Neural cell (in vitro differentiated cells): ENCODE data around the gene CLDN24. TPM values are rescaled to one million over a fixed set of nuclear protein-coding genes. Genes with fewer than 3 reads are reported as not detected.

Source experiments
- H2AFZ ChIP-seq: fragments of 200-600, 300-800 bp; sonication (generic), shearing (Covaris generic); 2 replicates; pipeline ENCODE4 v1.6.0; 2014; ENCODE audit warnings: low read depth, mild to moderate bottlenecking, antibody characterized with exemption, low read length, moderate library complexity
- H3F3A ChIP-seq: fragments of 200-600 bp; shearing (Covaris generic); 2 replicates; pipeline ENCODE4 v1.6.1; 2016; ENCODE audit warnings: mild to moderate bottlenecking, moderate library complexity, mixed read lengths, antibody characterized with exemption, low read length; ENCODE audit not compliant: insufficient read depth, poor library complexity, severe bottlenecking
- H3K27ac ChIP-seq: fragments of 200-600, 300-800 bp; sonication (generic), shearing (Covaris generic); 2 replicates; pipeline ENCODE4 v1.5.1; 2014; ENCODE audit warnings: mild to moderate bottlenecking, low read length, moderate library complexity
- H3K27me3 ChIP-seq: fragments of 300-800, 200-600 bp; sonication (generic), shearing (Covaris generic); 2 replicates; pipeline ENCODE4 v1.6.0; 2014; ENCODE audit warnings: mild to moderate bottlenecking, low read depth, low read length, moderate library complexity; ENCODE audit not compliant: insufficient read depth
- H3K36me3 ChIP-seq: fragments of 300-800, 200-600 bp; sonication (generic), shearing (Covaris generic); 2 replicates; pipeline ENCODE4 v1.5.1; 2014; ENCODE audit warnings: mild to moderate bottlenecking, antibody characterized with exemption, low read length, moderate library complexity; ENCODE audit not compliant: insufficient read depth
- H3K4me2 ChIP-seq: fragments of 300-800, 200-600 bp; sonication (generic), shearing (Covaris generic); 2 replicates; pipeline ENCODE4 v1.6.0; 2014; ENCODE audit warnings: mild to moderate bottlenecking, low read length
- H3K4me3 ChIP-seq: fragments of 300-800, 200-600 bp; sonication (generic), shearing (Covaris generic); 2 replicates; pipeline ENCODE4 v1.5.1; 2014; ENCODE audit warnings: mild to moderate bottlenecking, low read length, moderate library complexity
- H3K79me2 ChIP-seq: fragments of 200-600 bp; shearing (Covaris generic); replicated peaks from 2 replicates; pipeline ENCODE4 v1.6.0; 2014; ENCODE audit warnings: mild to moderate bottlenecking, low read length, moderate library complexity; ENCODE audit not compliant: insufficient read depth
- H3K9ac ChIP-seq: fragments of 300-800, 200-600 bp; sonication (generic), shearing (Covaris generic); 2 replicates; pipeline ENCODE4 v1.6.1; 2016; ENCODE audit warnings: mild to moderate bottlenecking, low read length, mixed read lengths
- H3K9me2 ChIP-seq: fragments of 200-600 bp; shearing (Covaris generic); 2 replicates; pipeline ENCODE4 v1.6.1; 2016; ENCODE audit warnings: mild to moderate bottlenecking, low read length, mixed read lengths; ENCODE audit not compliant: insufficient read depth
- H3K9me3 ChIP-seq: fragments of 200-600, 300-800 bp; sonication (generic), shearing (Covaris generic); 2 replicates; pipeline ENCODE4 v1.6.1; 2016; ENCODE audit warnings: mild to moderate bottlenecking, mixed run types, low read length, moderate library complexity, mixed read lengths
- H4K20me1 ChIP-seq: fragments of 200-600 bp; shearing (Covaris generic); 2 replicates; pipeline ENCODE4 v1.6.1; 2016; ENCODE audit warnings: mild to moderate bottlenecking, mixed run types; ENCODE audit not compliant: insufficient read depth
- CTCF ChIP-seq: fragments of 450-650 bp; IDR thresholded peaks from 2 replicates; pipeline ENCODE4 v1.5.1; 2014; ENCODE audit warnings: antibody characterized with exemption, mild to moderate bottlenecking, moderate library complexity; ENCODE audit not compliant: poor library complexity, severe bottlenecking
- EP300 ChIP-seq: fragments of 450-650 bp; conservative IDR thresholded peaks from 2 replicates; pipeline ENCODE4 v1.6.1; 2014; ENCODE audit warnings: antibody characterized with exemption, mild to moderate bottlenecking, moderate library complexity; ENCODE audit not compliant: poor library complexity, severe bottlenecking
- EZH2 ChIP-seq: fragments of 200-600, 300-800 bp; shearing (Covaris generic), sonication (generic); IDR thresholded peaks from 2 replicates; pipeline ENCODE4 v1.6.1; 2014; ENCODE audit warnings: antibody characterized with exemption, low read length, borderline replicate concordance, mild to moderate bottlenecking; ENCODE audit not compliant: insufficient read depth, poor library complexity, severe bottlenecking
- MXI1 ChIP-seq: fragments of 450-650 bp; conservative IDR thresholded peaks from 2 replicates; pipeline ENCODE4 v1.6.1; 2014; ENCODE audit warnings: antibody characterized with exemption, mild to moderate bottlenecking; ENCODE audit not compliant: poor library complexity, severe bottlenecking
- POLR2AphosphoS5 ChIP-seq: IDR thresholded peaks from 2 replicates; pipeline ENCODE4 v1.6.1; 2012
- RAD21 ChIP-seq: fragments of 450-650 bp; conservative IDR thresholded peaks from 2 replicates; pipeline ENCODE4 v1.6.1; 2014; ENCODE audit warnings: antibody characterized with exemption, mild to moderate bottlenecking, moderate library complexity
- REST ChIP-seq: IDR thresholded peaks from 2 replicates; pipeline ENCODE4 v1.6.1; 2012; ENCODE audit warnings: borderline replicate concordance
- SMC3 ChIP-seq: fragments of 450-650 bp; conservative IDR thresholded peaks from 2 replicates; pipeline ENCODE4 v1.6.1; 2014; ENCODE audit warnings: antibody characterized with exemption, mild to moderate bottlenecking, moderate library complexity; ENCODE audit not compliant: poor library complexity
- TAF1 ChIP-seq: IDR thresholded peaks from 2 replicates; pipeline ENCODE4 v1.6.1; 2012; ENCODE audit warnings: low read depth
- polyA plus RNA-seq: library from polyadenylated mRNA; depleted of rRNA; stranded (reverse); fragments of >200 nt; gene quantifications from 2 replicates; pipeline ENCODE4 v1.2.3, GENCODE V29; 2014

Gene CLDN24
- polyA plus RNA-seq, 1 donor from 2014 or later = not detected

- no peaks in the 10 kb centered on the region for H3F3A ChIP-seq
- H3K4me2 ChIP-seq = no peak overlapping the region
- no peaks in the 10 kb centered on the region for H3K9me2 ChIP-seq
- H4K20me1 ChIP-seq = no peaks in the 10 kb centered on the region
- H3K4me3 ChIP-seq = no peak overlapping the region
- no peak for TF ChIP-seq CTCF
- TF ChIP-seq EP300 = no peak
- TF ChIP-seq TAF1 = no peak
- no peak for TF ChIP-seq SMC3
- TF ChIP-seq POLR2AphosphoS5 = no peak
- no peak for TF ChIP-seq MXI1
- TF ChIP-seq REST = no peak
- TF ChIP-seq EZH2 = no peak
- no peak for TF ChIP-seq RAD21
- H3K27me3 ChIP-seq = no peaks in the 10 kb centered on the region
- no peaks in the 10 kb centered on the region for H3K36me3 ChIP-seq
- H3K9me3 ChIP-seq = no peaks in the 10 kb centered on the region
- no peak overlapping the region for H3K27ac ChIP-seq
- H3K79me2 ChIP-seq = no peaks in the 10 kb centered on the region
- H3K9ac ChIP-seq = no peak overlapping the region
- no peak overlapping the region for H2AFZ ChIP-seq
Measured at GRCh38 chr4:183288955-183289354, 33.3 kb downstream of the CLDN24 start.

- H3F3A ChIP-seq = no peaks in the 10 kb centered on the region
- no peaks in the 10 kb centered on the region for H3K27me3 ChIP-seq
- H3K9me2 ChIP-seq = no peaks in the 10 kb centered on the region
- H3K9me3 ChIP-seq = no peaks in the 10 kb centered on the region
- no peak overlapping the region for H3K4me2 ChIP-seq
- H3K36me3 ChIP-seq = no peaks in the 10 kb centered on the region
- H2AFZ ChIP-seq = no peak overlapping the region
- no peaks in the 10 kb centered on the region for H3K79me2 ChIP-seq
- no peaks in the 10 kb centered on the region for H4K20me1 ChIP-seq
- H3K27ac ChIP-seq = no peak overlapping the region
- no peak overlapping the region for H3K4me3 ChIP-seq
- TF ChIP-seq EZH2 (no peak), EP300 (no peak), REST (no peak), RAD21 (no peak), POLR2AphosphoS5 (no peak), SMC3 (no peak), CTCF (no peak), MXI1 (no peak), TAF1 (no peak)
- no peak overlapping the region for H3K9ac ChIP-seq
Measured at GRCh38 chr4:183287677-183288076, 34.5 kb downstream of the CLDN24 start.
